SU-DHL-6 (cell line): ENCODE data around the gene SIK3.

Experiments
- H2AFZ ChIP-seq: fragments of 200-600 bp; sonication (generic); 2 replicates; pipeline ENCODE4 v1.6.1; 2014; ENCODE audit warnings: low read depth, mild to moderate bottlenecking, moderate library complexity, mixed read lengths, antibody characterized with exemption, low read length; ENCODE audit not compliant: severe bottlenecking
- H3F3A ChIP-seq: fragments of 200-600 bp; shearing (Covaris generic); 2 replicates; pipeline ENCODE4 v1.6.0; 2016; ENCODE audit warnings: antibody characterized with exemption, mild to moderate bottlenecking; ENCODE audit not compliant: insufficient read depth
- H3K27ac ChIP-seq: fragments of 200-600 bp; sonication (generic); 2 replicates; pipeline ENCODE4 v1.5.1; 2016; ENCODE audit warnings: low read depth, mild to moderate bottlenecking, low read length, moderate library complexity, mixed read lengths
- H3K27me3 ChIP-seq: fragments of 200-600 bp; sonication (generic), shearing (Covaris generic); 2 replicates; pipeline ENCODE4 v1.6.0; 2014; ENCODE audit warnings: mild to moderate bottlenecking, low read length
- H3K36me3 ChIP-seq: fragments of 200-600 bp; sonication (generic); 2 replicates; pipeline ENCODE4 v1.6.1; 2014; ENCODE audit warnings: mild to moderate bottlenecking, low read length, mixed read lengths
- H3K4me2 ChIP-seq: fragments of 300-600, 200-600 bp; shearing (Covaris generic), sonication (generic); 2 replicates; pipeline ENCODE4 v1.6.0; 2014; ENCODE audit warnings: low read length, low read depth, mild to moderate bottlenecking; ENCODE audit not compliant: poor library complexity, severe bottlenecking
- H3K4me3 ChIP-seq: fragments of 200-600 bp; sonication (generic); 2 replicates; pipeline ENCODE4 v1.5.1; 2014; ENCODE audit warnings: antibody characterized with exemption, low read length, mild to moderate bottlenecking, mixed read lengths; ENCODE audit not compliant: insufficient read depth, poor library complexity, severe bottlenecking
- H3K79me2 ChIP-seq: fragments of 200-600 bp; sonication (generic); 2 replicates; pipeline ENCODE4 v1.6.1; 2014; ENCODE audit warnings: mild to moderate bottlenecking, low read length, moderate library complexity; ENCODE audit not compliant: insufficient read depth
- H3K9ac ChIP-seq: fragments of 200-600 bp; sonication (generic); 2 replicates; pipeline ENCODE4 v1.7.0; 2014; ENCODE audit warnings: mild to moderate bottlenecking, low read length
- H3K9me2 ChIP-seq: fragments of 200-600 bp; sonication (generic); replicated peaks from 2 replicates; pipeline ENCODE4 v1.6.1; 2014; ENCODE audit warnings: low read length; ENCODE audit not compliant: insufficient read depth
- H3K9me3 ChIP-seq: fragments of 200-600 bp; sonication (generic); 2 replicates; pipeline ENCODE4 v1.6.1; 2014; ENCODE audit warnings: low read length, mixed read lengths; ENCODE audit not compliant: insufficient read depth
- H4K20me1 ChIP-seq: fragments of 200-600 bp; sonication (generic); 2 replicates; pipeline ENCODE4 v1.6.1; 2014; ENCODE audit warnings: low read depth, mild to moderate bottlenecking, antibody characterized with exemption, low read length, moderate library complexity, mixed read lengths
- EZH2phosphoT487 ChIP-seq: fragments of 200-600 bp; sonication (generic), shearing (Covaris generic); conservative IDR thresholded peaks from 2 replicates; pipeline ENCODE4 v1.6.1; 2018; ENCODE audit warnings: mild to moderate bottlenecking, antibody characterized with exemption, low read length, moderate library complexity, mixed read lengths
- TF ChIP-seq, protein P1 (sequence below): fragments of 200-600 bp; sonication (generic); IDR thresholded peaks from one replicate; pipeline ENCODE4 v1.5.1; 2017; ENCODE audit warnings: antibody characterized with exemption, mild to moderate bottlenecking, low read length, moderate library complexity; ENCODE audit not compliant: insufficient read depth, poor library complexity, severe bottlenecking

The SIK3 gene

DNA sequence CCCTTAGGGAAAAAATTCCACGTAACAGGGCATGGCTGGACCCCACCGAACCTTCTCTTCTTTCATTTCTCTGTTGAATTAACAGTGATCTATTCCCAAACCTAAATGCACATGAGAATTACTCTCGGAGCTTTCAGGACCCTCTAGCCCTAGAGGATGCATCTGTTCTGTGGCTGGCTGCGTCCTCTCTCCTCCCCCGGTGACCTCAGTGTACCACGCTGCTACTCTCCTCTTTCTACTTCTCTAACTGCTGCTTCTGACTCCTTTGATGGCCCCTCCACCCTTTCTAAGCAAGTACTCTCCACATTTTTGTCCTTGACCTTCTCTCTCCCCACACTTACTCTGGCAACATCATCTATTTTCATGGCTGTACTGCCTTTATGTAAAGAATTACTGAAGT is 248.7 kb downstream of the SIK3 start:
- Histone ChIP-seq H3K27me3 (no peaks in the 10 kb centered on the region), H2AFZ (no peak overlapping the region), H3K79me2 (no peaks in the 10 kb centered on the region), H3K9ac (no peak overlapping the region), H3K4me3 (no peak overlapping the region), H3K27ac (no peak overlapping the region), H3K36me3 (no peaks in the 10 kb centered on the region), H3F3A (no peaks in the 10 kb centered on the region), H3K9me2 (no peaks in the 10 kb centered on the region), H3K4me2 (no peak overlapping the region), H4K20me1 (no peaks in the 10 kb centered on the region), H3K9me3 (no peaks in the 10 kb centered on the region)
- TF ChIP-seq EZH2phosphoT487: no peak
- TF ChIP-seq, protein P1, sequence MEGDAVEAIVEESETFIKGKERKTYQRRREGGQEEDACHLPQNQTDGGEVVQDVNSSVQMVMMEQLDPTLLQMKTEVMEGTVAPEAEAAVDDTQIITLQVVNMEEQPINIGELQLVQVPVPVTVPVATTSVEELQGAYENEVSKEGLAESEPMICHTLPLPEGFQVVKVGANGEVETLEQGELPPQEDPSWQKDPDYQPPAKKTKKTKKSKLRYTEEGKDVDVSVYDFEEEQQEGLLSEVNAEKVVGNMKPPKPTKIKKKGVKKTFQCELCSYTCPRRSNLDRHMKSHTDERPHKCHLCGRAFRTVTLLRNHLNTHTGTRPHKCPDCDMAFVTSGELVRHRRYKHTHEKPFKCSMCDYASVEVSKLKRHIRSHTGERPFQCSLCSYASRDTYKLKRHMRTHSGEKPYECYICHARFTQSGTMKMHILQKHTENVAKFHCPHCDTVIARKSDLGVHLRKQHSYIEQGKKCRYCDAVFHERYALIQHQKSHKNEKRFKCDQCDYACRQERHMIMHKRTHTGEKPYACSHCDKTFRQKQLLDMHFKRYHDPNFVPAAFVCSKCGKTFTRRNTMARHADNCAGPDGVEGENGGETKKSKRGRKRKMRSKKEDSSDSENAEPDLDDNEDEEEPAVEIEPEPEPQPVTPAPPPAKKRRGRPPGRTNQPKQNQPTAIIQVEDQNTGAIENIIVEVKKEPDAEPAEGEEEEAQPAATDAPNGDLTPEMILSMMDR: no peak

DNA sequence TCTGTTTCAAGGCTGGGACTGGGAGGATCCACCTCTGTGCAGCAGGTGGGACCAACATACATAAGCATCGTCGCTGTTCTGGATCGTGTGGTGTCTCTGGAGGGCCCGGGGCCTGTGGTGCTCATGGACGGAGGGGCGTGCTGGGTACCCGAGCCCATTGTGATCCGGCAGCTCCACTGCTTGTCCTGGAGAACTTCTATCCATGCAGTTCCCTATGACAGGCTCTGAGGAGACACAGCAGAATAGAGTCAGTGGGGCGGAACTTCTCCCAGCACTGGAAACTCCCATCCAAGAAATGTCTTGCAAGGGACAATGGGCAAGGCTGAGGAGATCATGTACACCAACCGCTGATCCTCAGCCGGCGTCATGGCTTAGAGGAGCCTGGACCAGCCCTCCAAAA is 249.2 kb downstream of the SIK3 start:
- H3F3A ChIP-seq: no peaks in the 10 kb centered on the region
- H3K9me2 ChIP-seq: no peaks in the 10 kb centered on the region
- H3K27me3 ChIP-seq: no peaks in the 10 kb centered on the region
- H3K79me2 ChIP-seq: no peaks in the 10 kb centered on the region
- no peaks in the 10 kb centered on the region for H4K20me1 ChIP-seq
- no peak overlapping the region for H3K9ac ChIP-seq
- no peak overlapping the region for H3K27ac ChIP-seq
- no peaks in the 10 kb centered on the region for H3K9me3 ChIP-seq
- H3K36me3 ChIP-seq: no peaks in the 10 kb centered on the region
- H3K4me2 ChIP-seq: no peak overlapping the region
- no peak for TF ChIP-seq EZH2phosphoT487
- TF ChIP-seq, protein P1: no peak
- no peak overlapping the region for H3K4me3 ChIP-seq
- H2AFZ ChIP-seq: no peak overlapping the region

DNA sequence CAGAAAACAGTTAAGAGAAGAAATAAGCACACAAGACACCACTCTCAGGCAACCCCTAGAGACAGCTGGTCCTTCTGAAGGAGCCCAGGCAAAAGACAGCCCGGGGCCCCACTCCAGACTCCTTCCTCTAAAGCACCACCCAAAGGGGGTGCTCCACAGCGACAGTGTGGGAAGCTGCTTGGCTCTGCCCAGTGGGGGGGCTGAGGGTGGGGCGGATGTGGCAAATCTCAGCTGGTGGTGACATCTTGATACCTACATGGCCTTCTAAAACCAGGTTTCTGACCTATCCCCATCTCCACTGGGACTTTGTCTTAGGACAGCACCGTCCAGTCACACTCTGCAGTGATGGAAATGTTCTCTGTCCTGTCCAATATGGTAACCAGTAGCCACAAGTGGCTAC is 250.6 kb downstream of the SIK3 start:
- no peaks in the 10 kb centered on the region for H3K36me3 ChIP-seq
- no peaks in the 10 kb centered on the region for H3K9me2 ChIP-seq

More for the DNA sequence above, 250.6 kb downstream of the SIK3 start:
- Histone ChIP-seq H3K4me3 (no peak overlapping the region), H3K4me2 (no peak overlapping the region), H3F3A (no peaks in the 10 kb centered on the region), H3K9ac (no peak overlapping the region), H3K79me2 (no peaks in the 10 kb centered on the region), H3K27me3 (no peaks in the 10 kb centered on the region), H2AFZ (no peak overlapping the region), H3K27ac (no peak overlapping the region), H4K20me1 (no peaks in the 10 kb centered on the region), H3K9me3 (no peaks in the 10 kb centered on the region)
- TF ChIP-seq EZH2phosphoT487: no peak
- TF ChIP-seq, protein P1: no peak
